H1 (cell line): ENCODE data around the gene SLC39A11. TPM values are rescaled to one million over a fixed set of nuclear protein-coding genes. Genes with fewer than 3 reads are reported as not detected.

Experiments used
- CTCF ChIA-PET: fragments of 300-600 bp; sonication (Branson Sonifier 250); formaldehyde crosslinking; loops from one replicate; lab custom pipeline; 2021; ENCODE audit not compliant: partially characterized antibody; lab: Charles Lee
- POLR2A ChIA-PET: fragments of 300-600 bp; sonication (Branson Sonifier 250); formaldehyde crosslinking; loops from one replicate; lab custom pipeline; 2021; ENCODE audit warnings: inconsistent platforms; ENCODE audit not compliant: partially characterized antibody; lab: Charles Lee
- DNase-seq, 2 experiments: peaks; one replicate each; pipeline versions ENCODE4 v3.0.0 to v3.0.0-alpha.2; 2010 to 2022; ENCODE audit warnings: low spot score in 2 of 2, low read depth in 1 of 2, mixed read lengths in 1 of 2
- FAIRE-seq: peaks from 2 replicates; lab custom pipeline; 2011; peaks lifted over from hg19 to GRCh38; lab: Jason Lieb, UNC
- H2AFZ ChIP-seq: 2 replicates; pipeline ENCODE4 v1.8.1; 2012; ENCODE audit warnings: low read length, inconsistent platforms
- H2AK5ac ChIP-seq: 2 replicates; pipeline ENCODE4 v1.6.1; 2013; ENCODE audit warnings: low read depth, low read length
- H2BK120ac ChIP-seq: replicated peaks from 2 replicates; pipeline ENCODE3; 2013; ENCODE audit warnings: low read depth, low read length, inconsistent platforms
- H2BK12ac ChIP-seq: 2 replicates; pipeline ENCODE4 v1.6.1; 2013; ENCODE audit warnings: low read depth, low read length
- H2BK15ac ChIP-seq: 2 replicates; pipeline ENCODE4 v1.6.1; 2013; ENCODE audit warnings: low read length
- H2BK20ac ChIP-seq: 2 replicates; pipeline ENCODE4 v1.6.1; 2013; ENCODE audit warnings: low read length
- H2BK5ac ChIP-seq: 2 replicates; pipeline ENCODE4 v1.6.1; 2013; ENCODE audit warnings: low read depth, low read length
- H3K14ac ChIP-seq: 2 replicates; pipeline ENCODE4 v1.6.1; 2013; ENCODE audit warnings: inconsistent platforms; ENCODE audit not compliant: insufficient read length
- H3K18ac ChIP-seq: 2 replicates; pipeline ENCODE4 v1.6.1; 2013; ENCODE audit warnings: low read length; ENCODE audit errors: extremely low read depth
- H3K23ac ChIP-seq: 2 replicates; pipeline ENCODE4 v1.6.1; 2013; ENCODE audit warnings: inconsistent platforms; ENCODE audit not compliant: insufficient read length
- H3K23me2 ChIP-seq: 2 replicates; pipeline ENCODE4 v1.6.1; 2013; ENCODE audit warnings: low read depth, low read length
- H3K27ac ChIP-seq: 2 replicates; pipeline ENCODE4 v1.6.1; 2011; ENCODE audit warnings: low read depth, low read length, inconsistent platforms
- H3K27me3 ChIP-seq, 4 experiments: replicated peaks in 1 of 4; 1 replicate in 1 of 4; 2 replicates in 3 of 4; pipeline versions ENCODE4 v1.6.1 to v1.8.1; 2011 to 2013; ENCODE audit warnings: low read length in 3 of 4, mild to moderate bottlenecking in 3 of 4, inconsistent platforms in 2 of 4, mixed read lengths in 2 of 4, moderate library complexity in 1 of 4; ENCODE audit not compliant: control insufficient read depth in 3 of 4, insufficient read depth in 3 of 4; ENCODE audit errors: extremely low read depth in 1 of 4
- H3K36me3 ChIP-seq, 4 experiments: 2 replicates each; pipeline versions ENCODE4 v1.6.1 to v1.8.1; 2011 to 2013; ENCODE audit warnings: mild to moderate bottlenecking in 4 of 4, low read length in 3 of 4, moderate library complexity in 2 of 4, control low read depth in 1 of 4, inconsistent platforms in 1 of 4; ENCODE audit not compliant: insufficient read depth in 4 of 4, control insufficient read depth in 2 of 4
- H3K4ac ChIP-seq: replicated peaks from 2 replicates; pipeline ENCODE3; 2013; ENCODE audit warnings: low read length, low read depth, mixed read lengths, inconsistent platforms; ENCODE audit not compliant: insufficient read length
- H3K4me1 ChIP-seq, 4 experiments: replicated peaks in 1 of 4; 1 replicate in 1 of 4; 2 replicates in 3 of 4; pipeline versions ENCODE4 v1.6.1 to v1.8.1; 2011 to 2013; ENCODE audit warnings: low read length in 3 of 4, inconsistent platforms in 2 of 4, mixed read lengths in 1 of 4; ENCODE audit not compliant: insufficient read depth in 4 of 4, control insufficient read depth in 3 of 4
- H3K4me2 ChIP-seq, 2 experiments: 2 replicates each; pipeline versions ENCODE4 v1.6.1 to v1.8.1; 2011 to 2013; ENCODE audit warnings: low read depth in 2 of 2, low read length in 2 of 2, control low read depth in 1 of 2, inconsistent platforms in 1 of 2, mild to moderate bottlenecking in 1 of 2; ENCODE audit not compliant: insufficient read depth in 1 of 2
- H3K4me3 ChIP-seq, 4 experiments: fragments of 200-600, 300-600 bp in 1 of 4; sonication (generic), shearing (Covaris generic), sonication (Bioruptor Twin) in 1 of 4; 2 replicates each; pipeline versions ENCODE4 v1.5.1 to v1.8.1; 2011 to 2016; ENCODE audit warnings: low read length in 4 of 4, low read depth in 3 of 4, control low read depth in 2 of 4, inconsistent platforms in 2 of 4, mild to moderate bottlenecking in 2 of 4, mixed read lengths in 1 of 4, moderate library complexity in 1 of 4; ENCODE audit not compliant: insufficient read depth in 2 of 4; ENCODE audit errors: extremely low read depth in 1 of 4
- H3K56ac ChIP-seq: replicated peaks from 2 replicates; pipeline ENCODE3; 2013; ENCODE audit warnings: low read depth, mild to moderate bottlenecking, mixed read lengths, low read length, inconsistent platforms; ENCODE audit not compliant: insufficient read length
- H3K79me1 ChIP-seq: 2 replicates; pipeline ENCODE4 v1.6.1; 2013; ENCODE audit warnings: low read depth, low read length, control low read depth
- H3K79me2 ChIP-seq, 2 experiments: 2 replicates each; pipeline versions ENCODE4 v1.6.1 to v1.8.1; 2012 to 2013; ENCODE audit warnings: low read length in 2 of 2, mild to moderate bottlenecking in 2 of 2, inconsistent platforms in 1 of 2; ENCODE audit not compliant: insufficient read depth in 2 of 2, control insufficient read depth in 1 of 2
- H3K9ac ChIP-seq, 4 experiments: replicated peaks in 1 of 4; 1 replicate in 1 of 4; 2 replicates in 3 of 4; pipeline versions ENCODE4 v1.6.1 to v1.8.1; 2011 to 2013; ENCODE audit warnings: low read depth in 3 of 4, low read length in 3 of 4, control low read depth in 2 of 4, mild to moderate bottlenecking in 2 of 4, moderate library complexity in 2 of 4, inconsistent platforms in 1 of 4; ENCODE audit errors: extremely low read depth in 1 of 4
- H3K9me3 ChIP-seq, 2 experiments: 2 replicates each; pipeline versions ENCODE4 v1.6.1 to v1.8.1; 2012 to 2013; ENCODE audit warnings: mild to moderate bottlenecking in 2 of 2, moderate library complexity in 2 of 2, control low read depth in 1 of 2, inconsistent platforms in 1 of 2, low read depth in 1 of 2, low read length in 1 of 2, mixed read lengths in 1 of 2; ENCODE audit not compliant: insufficient read depth in 2 of 2
- H4K20me1 ChIP-seq, 2 experiments: replicated peaks in 1 of 2; 2 replicates each; pipeline versions ENCODE3 to v1.8.1; 2011 to 2013; ENCODE audit warnings: inconsistent platforms in 2 of 2, low read length in 2 of 2, mild to moderate bottlenecking in 1 of 2; ENCODE audit not compliant: insufficient read depth in 2 of 2, control insufficient read depth in 1 of 2
- H4K5ac ChIP-seq: 2 replicates; pipeline ENCODE4 v1.6.1; 2013; ENCODE audit warnings: low read length, low read depth, mixed read lengths, inconsistent platforms; ENCODE audit not compliant: insufficient read length
- H4K8ac ChIP-seq: 2 replicates; pipeline ENCODE4 v1.8.0; 2013; ENCODE audit warnings: mild to moderate bottlenecking, moderate library complexity, low read length, inconsistent platforms; ENCODE audit not compliant: insufficient read depth; ENCODE audit errors: extremely low read depth
- H4K91ac ChIP-seq: replicated peaks from 2 replicates; pipeline ENCODE3; 2013; ENCODE audit warnings: low read length, mixed read lengths, inconsistent platforms; ENCODE audit not compliant: insufficient read length
- POLR2A ChIP-seq, 2 experiments: IDR thresholded peaks; 1 replicate in 1 of 2; 2 replicates in 1 of 2; pipeline ENCODE4 v1.6.1; 2011; ENCODE audit warnings: low read depth in 2 of 2, low read length in 2 of 2, mild to moderate bottlenecking in 2 of 2; ENCODE audit errors: control extremely low read depth in 1 of 2
- WGBS, 2 experiments: shearing (Covaris generic) in 1 of 2; methylation state at CpG; one replicate each; pipeline versions ENCODE4 v1.1.6 to v1.1.7; 2013 to 2015; ENCODE audit warnings: low lambda C conversion rate in 2 of 2, mixed read lengths in 2 of 2, inconsistent platforms in 1 of 2, low coverage in 1 of 2, missing lambda C conversion rate in 1 of 2; ENCODE audit not compliant: insufficient replicate concordance in 2 of 2, insufficient coverage in 1 of 2, insufficient read length in 1 of 2; ENCODE audit errors: extremely low coverage in 1 of 2, missing lambda C conversion rate in 1 of 2; 5-methylcytosine and 5-hydroxymethylcytosine counted together
- polyA plus RNA-seq, 7 experiments: library from polyadenylated mRNA; depleted of rRNA in 3 of 7; stranded (reverse) in 5 of 7; unstranded in 2 of 7; fragments of >200 nt in 5 of 7; fragments of 200-250 nt in 2 of 7; gene quantifications; 1 replicate in 5 of 7; 2 replicates in 1 of 7; 4 replicates in 1 of 7; pipeline versions ENCODE4 v1.2.1 to v1.2.3, GENCODE V29; 2011 to 2013; ENCODE audit warnings: missing spikeins in 2 of 7, mixed read lengths in 2 of 7
- total RNA-seq: library from RNA; stranded (reverse); fragmentation: NEBNext Ultra II Directional; extraction: Animal tissue kit (Norgen Biotek cat#: 25700); gene quantifications from 2 replicates; pipeline ENCODE4 v1.2.1, GENCODE V29; 2021
- TF ChIP-seq, protein P1 (sequence below): IDR thresholded peaks from 2 replicates; pipeline ENCODE4 v1.6.1; 2012; ENCODE audit warnings: inconsistent platforms

SLC39A11 gene
- total and polyA plus RNA-seq, 2 of the 8 experiments (the other 6 are each of a cell fraction or from before 2014, with no cell fraction given) = 12.2 to 19.6 TPM

DNA sequence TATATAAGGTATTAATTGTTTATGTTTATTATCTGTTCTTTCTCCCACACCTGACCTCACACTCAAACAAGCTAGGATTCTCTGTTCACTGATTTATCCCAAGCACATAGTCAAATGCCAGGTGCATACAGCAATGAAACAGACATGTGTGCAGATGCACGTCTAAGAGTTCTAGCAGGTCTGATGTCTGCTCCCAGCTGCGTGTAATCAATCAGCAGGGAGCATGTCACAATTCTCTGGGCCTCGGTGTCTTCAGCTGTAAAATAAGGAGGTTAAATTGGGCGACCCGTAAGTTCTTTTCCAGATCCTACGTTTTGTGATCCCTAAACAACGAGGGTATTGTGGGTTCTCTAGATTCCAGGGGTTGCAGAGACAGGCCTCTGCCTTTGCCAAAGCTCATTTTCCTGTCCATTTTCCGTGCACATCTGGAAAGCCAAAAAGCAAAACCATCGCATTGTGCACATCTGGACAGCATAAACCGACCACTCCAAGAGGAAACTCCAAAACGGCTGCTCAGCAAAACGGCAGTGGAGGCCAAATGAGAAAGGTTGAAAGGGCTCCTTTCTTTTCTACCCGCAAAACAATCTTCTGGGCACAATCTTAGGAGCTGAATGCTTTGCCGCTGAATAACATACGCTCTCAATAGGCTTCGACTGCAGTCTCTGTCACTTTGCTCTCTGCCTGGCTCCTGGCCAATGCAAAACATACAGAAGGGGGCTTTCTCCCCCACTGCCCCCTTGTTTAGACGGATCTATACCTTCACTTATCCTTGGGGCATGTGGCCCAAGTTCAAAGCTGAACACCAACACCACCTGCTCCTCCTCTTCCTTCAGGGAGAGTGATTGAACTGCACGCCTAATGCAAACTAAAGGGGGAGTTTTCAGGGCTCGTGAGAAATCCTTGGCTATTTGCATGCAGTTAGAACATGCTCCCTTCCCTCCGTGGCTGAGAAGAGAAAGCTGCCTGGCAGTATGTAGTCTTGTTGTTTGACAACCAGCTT, 426.3 kb downstream of the SLC39A11 start:
- DNase-seq = no peak
- POLR2A ChIA-PET = no interaction called here

More for the DNA sequence above, 426.3 kb downstream of the SLC39A11 start:
- H3K23ac ChIP-seq = no peak overlapping the region
- no peak overlapping the region for H2BK120ac ChIP-seq
- H2BK5ac ChIP-seq = no peak overlapping the region
- H3K9ac ChIP-seq = no peak overlapping the region
- H2BK12ac ChIP-seq = no peak overlapping the region
- H2BK15ac ChIP-seq = no peak overlapping the region
- no peak overlapping the region for H3K14ac ChIP-seq
- H3K18ac ChIP-seq = no peak overlapping the region
- no peaks in the 10 kb centered on the region for H3K79me2 ChIP-seq
- no peak overlapping the region for H4K91ac ChIP-seq
- no peaks in the 10 kb centered on the region for H3K23me2 ChIP-seq
- no peak overlapping the region for H2AFZ ChIP-seq
- H3K56ac ChIP-seq = no peak overlapping the region
- no peak overlapping the region for H2BK20ac ChIP-seq
- H3K36me3 ChIP-seq = no peaks in the 10 kb centered on the region
- CTCF ChIA-PET = interaction anchor here (0.8 to 4.6 kb wide), 8 partner anchors 10 to 109 kb away, joined by 3 to 24 read pairs (median 4); no protein-coding TSS in a partner anchor
- no peak overlapping the region for H2AK5ac ChIP-seq
- H4K5ac ChIP-seq = no peak overlapping the region
- H3K27ac ChIP-seq = no peak overlapping the region
- H3K4me1 ChIP-seq = peaks cover 0 to 17% (median 8%) of the 10 kb centered on the region in 4 experiments; a peak in 5 of 7 replicates
- WGBS, 2 experiments = 83% methylated on average over 19 of the region's 20 CpGs; no CpG with 5 or more reads in 1 of the 2 experiments
- TF ChIP-seq, protein P1, sequence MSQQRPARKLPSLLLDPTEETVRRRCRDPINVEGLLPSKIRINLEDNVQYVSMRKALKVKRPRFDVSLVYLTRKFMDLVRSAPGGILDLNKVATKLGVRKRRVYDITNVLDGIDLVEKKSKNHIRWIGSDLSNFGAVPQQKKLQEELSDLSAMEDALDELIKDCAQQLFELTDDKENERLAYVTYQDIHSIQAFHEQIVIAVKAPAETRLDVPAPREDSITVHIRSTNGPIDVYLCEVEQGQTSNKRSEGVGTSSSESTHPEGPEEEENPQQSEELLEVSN = peak; percentile 42; the same call in 1 of the 2 replicates
- TF ChIP-seq POLR2A (IDR thresholded peaks at IDR 0.05; ENCODE audit: control extremely low read depth in 1 of 2, low read depth in 2 of 2, low read length in 2 of 2) = no peak
- no peaks in the 10 kb centered on the region for H3K27me3 ChIP-seq
- FAIRE-seq = no peak
- H4K8ac ChIP-seq = no peak overlapping the region
- H3K9me3 ChIP-seq = no peaks in the 10 kb centered on the region
- no peak overlapping the region for H3K4me3 ChIP-seq
- no peak overlapping the region for H3K4ac ChIP-seq
- no peaks in the 10 kb centered on the region for H4K20me1 ChIP-seq
- H3K79me1 ChIP-seq = no peaks in the 10 kb centered on the region
- peak overlapping the region; percentile 10 to 47; a peak in 2 of 4 replicates for H3K4me2 ChIP-seq
